Fibroblast of lung (primary cell): ENCODE measurements around the gene HSF5. TPM values are rescaled to one million over a fixed set of nuclear protein-coding genes. Genes with fewer than 3 reads are reported as not detected.

Source experiments
- DNase-seq, 2 donors: peaks; one replicate each; pipeline versions ENCODE4 v3.0.0 to v3.0.0-alpha.2; 2010; ENCODE audit warnings: low read depth in 2 of 2
- H2AFZ ChIP-seq: 2 replicates; pipeline ENCODE4 v1.5.1; 2012; ENCODE audit warnings: low read length, control low read depth, inconsistent platforms
- H3K27ac ChIP-seq: 2 replicates; pipeline ENCODE4 v1.5.1; 2011; ENCODE audit warnings: low read length, control low read depth; ENCODE audit not compliant: insufficient read depth
- H3K27me3 ChIP-seq: 2 replicates; pipeline ENCODE4 v1.5.1; 2011; ENCODE audit warnings: mild to moderate bottlenecking, low read length; ENCODE audit not compliant: control insufficient read depth, insufficient read depth
- H3K36me3 ChIP-seq: 2 replicates; pipeline ENCODE4 v1.5.1; 2011; ENCODE audit warnings: low read length; ENCODE audit not compliant: control insufficient read depth, insufficient read depth
- H3K4me1 ChIP-seq: 2 replicates; pipeline ENCODE4 v1.5.1; 2011; ENCODE audit warnings: low read length; ENCODE audit not compliant: control insufficient read depth, insufficient read depth; ENCODE audit errors: extremely low read depth
- H3K4me2 ChIP-seq: 2 replicates; pipeline ENCODE4 v1.5.1; 2011; ENCODE audit warnings: low read length, control low read depth; ENCODE audit not compliant: insufficient read depth; ENCODE audit errors: extremely low read depth
- H3K4me3 ChIP-seq, 4 experiments: fragments of 200-600 bp in 1 of 4; sonication (generic) in 1 of 4; replicated peaks in 1 of 4; 2 replicates each; pipeline ENCODE4 v1.5.1; 2011 to 2016; ENCODE audit warnings: low read length in 4 of 4, low read depth in 3 of 4, mild to moderate bottlenecking in 3 of 4, control low read depth in 2 of 4, inconsistent platforms in 1 of 4, mixed read lengths in 1 of 4; ENCODE audit not compliant: insufficient read depth in 1 of 4; ENCODE audit errors: control extremely low read depth in 1 of 4
- H3K79me2 ChIP-seq: 2 replicates; pipeline ENCODE4 v1.5.1; 2012; ENCODE audit warnings: mild to moderate bottlenecking, low read length, inconsistent platforms; ENCODE audit not compliant: control insufficient read depth, insufficient read depth
- H3K9ac ChIP-seq: 2 replicates; pipeline ENCODE4 v1.5.1; 2011; ENCODE audit warnings: mild to moderate bottlenecking, low read length, control low read depth; ENCODE audit not compliant: insufficient read depth
- H3K9me3 ChIP-seq: 2 replicates; pipeline ENCODE4 v1.5.1; 2012; ENCODE audit warnings: low read depth, low read length; ENCODE audit not compliant: control insufficient read depth, insufficient read depth
- H4K20me1 ChIP-seq: 2 replicates; pipeline ENCODE4 v1.5.1; 2011; ENCODE audit warnings: low read length; ENCODE audit not compliant: control insufficient read depth, insufficient read depth; ENCODE audit errors: extremely low read depth
- EZH2 ChIP-seq: IDR thresholded peaks from 2 replicates; pipeline ENCODE4 v1.5.1; 2012; ENCODE audit warnings: low read length, control low read depth, mild to moderate bottlenecking; ENCODE audit errors: missing control alignments
- polyA plus RNA-seq, 2 donors: library from polyadenylated mRNA; depleted of rRNA in 1 of 2; stranded (reverse) in 1 of 2; unstranded in 1 of 2; fragments of >200 nt; gene quantifications; 2 replicates each; pipeline ENCODE4 v1.2.1, GENCODE V29; 2011 to 2012; ENCODE audit warnings: missing spikeins in 1 of 2
- total RNA-seq: library from RNA; depleted of rRNA; stranded (reverse); fragments of >200 nt; gene quantifications from 2 replicates; pipeline ENCODE4 v1.2.1, GENCODE V29; 2014
- TF ChIP-seq, protein P1 (sequence below), 2 donors: IDR thresholded peaks in 1 of 2; conservative IDR thresholded peaks in 1 of 2; 1 replicate in 1 of 2; 2 replicates in 1 of 2; pipeline ENCODE4 v1.5.1; 2011 to 2012; ENCODE audit warnings: low read length in 2 of 2, control low read depth in 1 of 2, inconsistent platforms in 1 of 2, low read depth in 1 of 2, mild to moderate bottlenecking in 1 of 2

Gene HSF5
- total and polyA plus RNA-seq, 2 donors (not counting 1 experiment from before 2014, with no cell fraction given), result under 0.01 TPM; not detected in 1

DNA sequence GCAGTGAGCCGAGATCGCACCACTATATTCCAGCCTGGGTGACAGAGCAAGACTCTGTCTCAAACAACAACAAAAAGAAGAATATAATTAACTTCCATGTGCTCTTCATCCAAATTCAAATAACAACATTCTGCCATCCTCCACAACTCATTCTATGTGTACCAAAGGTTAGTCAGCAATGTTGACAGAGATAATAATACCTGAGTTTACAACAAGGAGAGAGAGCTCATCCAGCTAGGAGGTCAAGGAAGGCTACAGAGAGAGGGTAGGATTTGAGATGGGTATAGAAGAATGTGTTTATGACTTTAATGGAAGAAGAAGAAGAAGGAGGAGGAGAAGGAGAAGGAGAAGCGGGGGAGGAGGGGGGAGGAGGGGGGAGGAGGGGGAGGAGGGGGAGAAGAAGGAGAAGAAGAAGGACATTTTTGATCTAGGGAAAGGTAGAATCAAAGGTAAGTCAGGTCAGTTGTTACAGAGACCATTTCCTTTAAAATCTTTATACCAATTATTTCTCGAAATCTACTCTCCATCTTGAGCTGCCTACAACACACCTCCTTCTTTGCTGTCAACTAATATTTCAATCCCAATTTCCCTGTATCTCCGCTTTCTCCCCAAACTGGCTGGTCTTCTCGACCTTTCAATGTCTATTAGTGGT lies 10.1 kb upstream of the HSF5 start:
- Histone ChIP-seq H3K79me2 (no peaks in the 10 kb centered on the region), H3K4me2 (no peak overlapping the region), H4K20me1 (no peaks in the 10 kb centered on the region), H3K27ac (no peak overlapping the region), H2AFZ (no peak overlapping the region), H3K27me3 (no peaks in the 10 kb centered on the region), H3K9ac (no peak overlapping the region), H3K4me1 (no peaks in the 10 kb centered on the region), H3K36me3 (peaks cover 11% of the 10 kb centered on the region), H3K4me3 (no peak overlapping the region), H3K9me3 (no peaks in the 10 kb centered on the region)
- DNase-seq, result no peak
- TF ChIP-seq, protein P1, sequence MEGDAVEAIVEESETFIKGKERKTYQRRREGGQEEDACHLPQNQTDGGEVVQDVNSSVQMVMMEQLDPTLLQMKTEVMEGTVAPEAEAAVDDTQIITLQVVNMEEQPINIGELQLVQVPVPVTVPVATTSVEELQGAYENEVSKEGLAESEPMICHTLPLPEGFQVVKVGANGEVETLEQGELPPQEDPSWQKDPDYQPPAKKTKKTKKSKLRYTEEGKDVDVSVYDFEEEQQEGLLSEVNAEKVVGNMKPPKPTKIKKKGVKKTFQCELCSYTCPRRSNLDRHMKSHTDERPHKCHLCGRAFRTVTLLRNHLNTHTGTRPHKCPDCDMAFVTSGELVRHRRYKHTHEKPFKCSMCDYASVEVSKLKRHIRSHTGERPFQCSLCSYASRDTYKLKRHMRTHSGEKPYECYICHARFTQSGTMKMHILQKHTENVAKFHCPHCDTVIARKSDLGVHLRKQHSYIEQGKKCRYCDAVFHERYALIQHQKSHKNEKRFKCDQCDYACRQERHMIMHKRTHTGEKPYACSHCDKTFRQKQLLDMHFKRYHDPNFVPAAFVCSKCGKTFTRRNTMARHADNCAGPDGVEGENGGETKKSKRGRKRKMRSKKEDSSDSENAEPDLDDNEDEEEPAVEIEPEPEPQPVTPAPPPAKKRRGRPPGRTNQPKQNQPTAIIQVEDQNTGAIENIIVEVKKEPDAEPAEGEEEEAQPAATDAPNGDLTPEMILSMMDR (conservative IDR thresholded peaks at IDR 0.05 in 1 of 2, IDR thresholded peaks at IDR 0.05 in 1 of 2; ENCODE audit: low read depth in 1 of 2, low read length in 2 of 2), result no peak
- TF ChIP-seq EZH2, result no peak

- Histone ChIP-seq H4K20me1 (no peaks in the 10 kb centered on the region), H3K9ac (no peak overlapping the region), H3K4me1 (no peaks in the 10 kb centered on the region), H3K27ac (no peak overlapping the region), H3K4me3 (no peak overlapping the region), H3K79me2 (no peaks in the 10 kb centered on the region), H3K4me2 (no peak overlapping the region), H3K36me3 (peaks cover 14% of the 10 kb centered on the region), H3K27me3 (no peaks in the 10 kb centered on the region), H3K9me3 (no peaks in the 10 kb centered on the region), H2AFZ (no peak overlapping the region)
- DNase-seq, result no peak
- no peak for TF ChIP-seq EZH2
- TF ChIP-seq, protein P1 (conservative IDR thresholded peaks at IDR 0.05 in 1 of 2, IDR thresholded peaks at IDR 0.05 in 1 of 2; ENCODE audit: low read depth in 1 of 2, low read length in 2 of 2), result no peak
Measured at GRCh38 chr17:58493506-58493905, 5.3 kb upstream of the HSF5 start.

DNA sequence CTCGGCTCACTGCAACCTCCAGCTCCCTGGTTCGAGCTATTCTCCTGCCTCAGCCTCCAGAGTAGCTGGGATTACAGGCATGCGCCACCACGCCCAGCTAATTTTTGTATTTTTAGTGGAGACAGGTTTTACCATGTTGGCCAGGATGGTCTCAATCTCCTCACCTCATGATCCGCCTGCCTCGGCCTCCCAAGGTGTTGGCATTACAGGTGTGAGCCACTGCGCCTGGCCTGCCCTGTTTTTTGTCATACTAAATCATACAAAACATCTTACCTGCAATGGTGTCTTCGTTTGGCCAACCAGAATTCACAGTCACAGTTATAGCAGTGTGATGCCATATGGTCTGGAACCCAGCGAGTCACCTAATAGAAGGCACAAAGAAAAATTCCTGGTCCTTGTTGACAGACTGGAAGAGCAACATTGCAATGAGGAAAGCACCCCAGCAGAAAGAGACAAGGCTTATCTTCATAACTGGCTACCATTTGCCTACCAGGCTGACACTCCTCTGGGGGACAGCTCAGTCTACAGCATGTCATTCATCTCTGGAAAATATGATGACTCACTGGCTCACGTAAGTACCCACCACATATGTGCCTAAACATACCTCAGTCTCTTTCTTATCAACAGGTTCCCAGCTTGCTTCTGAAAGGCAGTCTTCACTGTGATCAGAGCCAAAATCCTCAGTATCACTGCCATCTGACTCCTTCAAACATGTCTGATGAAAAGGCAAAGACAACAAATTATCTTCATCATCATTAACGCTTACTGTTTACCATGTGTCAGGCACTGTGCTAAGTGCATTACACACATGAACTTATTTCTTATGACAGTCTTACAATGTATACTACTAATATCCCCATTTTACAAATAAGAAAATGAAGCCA lies 4.3 kb upstream of the HSF5 start:
- no peak overlapping the region for H3K9ac ChIP-seq
- H3K4me1 ChIP-seq, result no peaks in the 10 kb centered on the region
- no peak overlapping the region for H2AFZ ChIP-seq
- H3K4me3 ChIP-seq, result no peak overlapping the region
- TF ChIP-seq EZH2, result no peak
- TF ChIP-seq, protein P1 (conservative IDR thresholded peaks at IDR 0.05 in 1 of 2, IDR thresholded peaks at IDR 0.05 in 1 of 2; ENCODE audit: low read depth in 1 of 2, low read length in 2 of 2), result no peak
- H3K36me3 ChIP-seq, result peaks cover 15% of the 10 kb centered on the region
- no peak overlapping the region for H3K27ac ChIP-seq
- no peaks in the 10 kb centered on the region for H3K9me3 ChIP-seq
- no peak overlapping the region for H3K4me2 ChIP-seq
- H3K27me3 ChIP-seq, result no peaks in the 10 kb centered on the region
- no peak for DNase-seq
- H4K20me1 ChIP-seq, result no peaks in the 10 kb centered on the region
- no peaks in the 10 kb centered on the region for H3K79me2 ChIP-seq
